ENCODE data around the gene LINGO1. TPM values are rescaled to one million over a fixed set of nuclear protein-coding genes. Genes with fewer than 3 reads are reported as not detected.

Gene LINGO1
- polyA plus RNA-seq, 12 donors: 6.1 to 30.9 (median 9.7) TPM; not detected in 1

- DNase-seq: peak; percentile 10
Observed at GRCh38 chr15:77659350-77660321, 26.9 kb upstream of the LINGO1 start.

- no peak for DNase-seq
Observed at GRCh38 chr15:77658304-77658703, 25.6 kb upstream of the LINGO1 start.

- DNase-seq: no peak
Observed at GRCh38 chr15:77657634-77658238, 25.0 kb upstream of the LINGO1 start.

GRCh38 chr15:77656294-77656693 is 23.6 kb upstream of the LINGO1 start:
- DNase-seq: no peak

GRCh38 chr15:77654975-77655374 is 22.3 kb upstream of the LINGO1 start:
- no peak for DNase-seq

- no peak for DNase-seq
Observed at GRCh38 chr15:77653832-77654480, 21.2 kb upstream of the LINGO1 start.

- DNase-seq: no peak
Observed at GRCh38 chr15:77650265-77650664, 17.6 kb upstream of the LINGO1 start.

- DNase-seq: no peak
Observed at GRCh38 chr15:77649610-77650009, 16.9 kb upstream of the LINGO1 start.

- no peak for DNase-seq
Observed at GRCh38 chr15:77649017-77649416, 16.3 kb upstream of the LINGO1 start.

GRCh38 chr15:77647961-77648360 is 15.2 kb upstream of the LINGO1 start:
- DNase-seq: no peak

- no peak for DNase-seq
Observed at GRCh38 chr15:77646104-77646694, 13.5 kb upstream of the LINGO1 start.

GRCh38 chr15:77645602-77646001 is 12.9 kb upstream of the LINGO1 start:
- no peak for DNase-seq

- DNase-seq: no peak
Observed at GRCh38 chr15:77644543-77645247, 12.0 kb upstream of the LINGO1 start.

- no peak for DNase-seq
Observed at GRCh38 chr15:77643764-77644163, 11.1 kb upstream of the LINGO1 start.

- no peak for DNase-seq
Observed at GRCh38 chr15:77642793-77643430, 10.2 kb upstream of the LINGO1 start.

- no peak for DNase-seq
Observed at GRCh38 chr15:77641999-77642398, 9.3 kb upstream of the LINGO1 start.

GRCh38 chr15:77640615-77641014 is 7.9 kb upstream of the LINGO1 start:
- DNase-seq: no peak

GRCh38 chr15:77639431-77639830 is 6.7 kb upstream of the LINGO1 start:
- no peak for DNase-seq

GRCh38 chr15:77637851-77638692 is 5.4 kb upstream of the LINGO1 start:
- DNase-seq: no peak

GRCh38 chr15:77636209-77636608 is 3.5 kb upstream of the LINGO1 start:
- DNase-seq: no peak
